Measurements from ENCODE around the gene RBMXL2. TPM values are rescaled to one million over a fixed set of nuclear protein-coding genes. Genes with fewer than 3 reads are reported as not detected.

The RBMXL2 gene
- total RNA-seq = not detected

GRCh38 chr11:7088921-7089320, at the start of gene RBMXL2:
Gene RBMXL2, plus strand, starts transcription at chr11:7088998. Its CDS starts 123 bp downstream, at chr11:7089121.
- DNase-seq (ENCODE audit: low spot score) = no peak

GRCh38 chr11:7046474-7047175, 42.2 kb upstream of the RBMXL2 start:
- DNase-seq (ENCODE audit: low spot score) = no peak

GRCh38 chr11:7050191-7050590, 38.6 kb upstream of the RBMXL2 start:
- no peak for DNase-seq (ENCODE audit: low spot score)

DNA sequence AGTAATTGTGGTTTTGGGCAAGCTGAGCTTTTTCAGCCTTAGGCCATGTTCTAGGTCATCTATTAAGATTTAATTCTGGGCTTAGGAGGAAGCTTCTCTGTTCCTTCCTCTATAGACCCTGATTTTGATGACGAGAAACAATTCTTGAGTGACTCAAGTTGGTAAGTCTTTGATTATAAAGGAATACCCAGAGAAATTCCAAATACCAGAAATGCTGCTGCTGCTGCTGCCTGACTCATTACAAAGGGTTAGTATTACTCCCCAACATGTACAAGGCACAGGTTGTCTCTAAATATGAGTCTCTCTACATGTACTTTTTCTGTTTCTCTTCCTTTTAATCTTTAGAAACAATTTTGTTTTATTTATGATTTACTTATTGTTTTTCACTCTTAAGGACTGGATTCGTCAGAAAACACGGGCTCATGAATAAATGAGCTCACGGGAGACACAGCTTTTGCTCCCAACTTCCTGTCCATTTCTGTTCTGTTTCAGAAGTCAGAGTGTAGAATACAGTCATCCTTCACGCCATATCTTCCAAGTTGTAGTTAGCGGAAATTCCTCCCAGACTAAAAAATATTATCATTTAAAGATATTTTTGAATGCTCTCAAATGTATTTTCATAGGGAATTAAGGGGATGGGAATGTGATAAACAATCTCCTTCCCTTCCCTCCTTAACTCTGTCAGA, 31.8 kb upstream of the RBMXL2 start:
- no peak for DNase-seq (ENCODE audit: low spot score)

GRCh38 chr11:7057641-7058040, 31.2 kb upstream of the RBMXL2 start:
- DNase-seq (ENCODE audit: low spot score) = no peak

DNA sequence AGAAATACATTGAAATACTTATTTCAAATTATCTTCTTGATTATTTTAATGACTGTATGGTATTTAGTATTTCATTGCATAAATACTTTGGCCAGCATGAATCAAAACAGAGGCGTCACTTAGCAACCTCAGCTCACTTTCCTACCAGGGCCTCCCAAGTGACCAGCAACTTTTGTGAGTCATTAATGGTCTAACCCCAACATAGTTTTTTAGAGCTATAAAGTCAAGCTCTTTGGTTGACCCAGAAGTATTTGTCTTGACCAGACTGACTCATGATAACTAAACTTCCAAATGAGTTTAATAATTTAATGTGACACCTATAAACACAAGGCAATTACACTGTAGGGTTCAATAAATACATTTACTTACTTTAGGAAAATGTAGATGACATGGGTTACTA, 27.9 kb upstream of the RBMXL2 start:
- no peak for DNase-seq (ENCODE audit: low spot score)

GRCh38 chr11:7062534-7062933, 26.3 kb upstream of the RBMXL2 start:
- no peak for DNase-seq (ENCODE audit: low spot score)

DNA sequence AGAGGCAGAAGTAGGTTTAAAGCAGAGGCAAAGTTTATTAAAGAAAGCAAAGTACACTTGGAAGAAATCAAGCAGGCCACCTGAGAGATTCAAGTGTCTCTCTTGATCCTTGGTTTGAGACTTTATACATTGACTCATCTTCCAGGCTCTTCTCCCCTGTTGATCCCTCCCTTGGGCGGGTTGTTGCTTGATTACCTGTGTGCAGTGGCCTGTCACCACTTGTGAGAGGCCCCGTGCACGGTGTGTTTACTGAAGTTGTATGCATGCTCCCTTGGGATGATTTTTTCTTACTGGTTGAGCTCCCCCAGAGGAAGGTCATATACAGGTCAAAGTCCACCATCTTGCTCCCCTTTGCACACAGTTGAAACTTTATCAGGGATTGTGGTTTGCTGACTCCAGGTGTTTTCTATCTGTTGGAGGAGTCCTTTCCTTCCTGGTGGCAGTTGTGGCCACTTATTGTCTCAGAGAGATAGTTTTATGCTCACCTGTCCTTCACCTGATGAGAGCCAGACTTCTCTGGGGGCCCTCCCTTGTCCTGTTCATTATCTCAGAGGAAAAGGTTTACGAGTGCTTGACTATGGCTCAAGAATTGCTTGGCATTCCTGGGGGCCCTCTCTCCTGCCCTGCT, 16.3 kb upstream of the RBMXL2 start:
- DNase-seq (ENCODE audit: low spot score) = no peak

DNA sequence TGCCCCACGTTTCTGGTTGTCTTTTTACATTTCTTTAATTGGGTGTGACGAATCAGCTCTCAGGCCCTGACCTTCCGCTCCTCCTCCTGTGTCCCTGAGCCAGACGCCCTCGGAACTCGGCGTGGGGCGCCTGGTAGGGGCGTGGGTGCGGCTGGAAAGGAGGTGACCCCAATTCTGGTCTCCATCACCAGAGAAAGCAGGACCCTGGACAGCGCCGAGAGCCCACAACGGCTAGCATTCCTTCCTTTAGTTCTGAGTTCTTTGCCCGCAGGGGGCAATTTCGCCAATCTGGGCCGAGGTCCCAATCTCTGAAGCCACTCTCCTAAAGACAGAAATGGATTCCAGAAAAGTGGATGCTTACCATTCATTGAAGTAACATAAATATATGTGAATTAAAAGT, 11.7 kb upstream of the RBMXL2 start:
- no peak for DNase-seq (ENCODE audit: low spot score)

- no peak for DNase-seq (ENCODE audit: low spot score)
Observed at GRCh38 chr11:7079545-7080135, 9.2 kb upstream of the RBMXL2 start.

DNA sequence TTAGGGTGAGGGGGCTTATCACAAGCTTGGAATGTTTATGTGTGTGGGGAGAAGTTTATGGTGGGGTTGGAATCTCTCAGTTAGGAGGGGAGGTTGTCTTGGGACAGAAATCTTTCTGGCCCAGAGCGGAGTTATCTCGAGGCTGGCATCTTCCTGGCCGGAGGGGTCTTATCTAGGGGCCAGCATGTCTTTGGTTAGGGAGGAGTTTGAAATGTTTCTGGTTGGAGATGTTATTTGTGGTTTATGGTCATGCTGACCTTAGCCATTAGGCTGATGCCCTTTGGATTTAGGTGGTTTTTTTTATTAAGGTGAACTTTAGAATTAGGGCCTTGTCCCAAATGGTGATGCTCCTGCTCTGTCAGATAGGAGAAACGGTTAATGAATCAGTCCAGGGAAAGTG, 7.9 kb upstream of the RBMXL2 start:
- no peak for DNase-seq (ENCODE audit: low spot score)

- DNase-seq (ENCODE audit: low spot score) = no peak
Observed at GRCh38 chr11:7081441-7081840, 7.4 kb upstream of the RBMXL2 start.

DNA sequence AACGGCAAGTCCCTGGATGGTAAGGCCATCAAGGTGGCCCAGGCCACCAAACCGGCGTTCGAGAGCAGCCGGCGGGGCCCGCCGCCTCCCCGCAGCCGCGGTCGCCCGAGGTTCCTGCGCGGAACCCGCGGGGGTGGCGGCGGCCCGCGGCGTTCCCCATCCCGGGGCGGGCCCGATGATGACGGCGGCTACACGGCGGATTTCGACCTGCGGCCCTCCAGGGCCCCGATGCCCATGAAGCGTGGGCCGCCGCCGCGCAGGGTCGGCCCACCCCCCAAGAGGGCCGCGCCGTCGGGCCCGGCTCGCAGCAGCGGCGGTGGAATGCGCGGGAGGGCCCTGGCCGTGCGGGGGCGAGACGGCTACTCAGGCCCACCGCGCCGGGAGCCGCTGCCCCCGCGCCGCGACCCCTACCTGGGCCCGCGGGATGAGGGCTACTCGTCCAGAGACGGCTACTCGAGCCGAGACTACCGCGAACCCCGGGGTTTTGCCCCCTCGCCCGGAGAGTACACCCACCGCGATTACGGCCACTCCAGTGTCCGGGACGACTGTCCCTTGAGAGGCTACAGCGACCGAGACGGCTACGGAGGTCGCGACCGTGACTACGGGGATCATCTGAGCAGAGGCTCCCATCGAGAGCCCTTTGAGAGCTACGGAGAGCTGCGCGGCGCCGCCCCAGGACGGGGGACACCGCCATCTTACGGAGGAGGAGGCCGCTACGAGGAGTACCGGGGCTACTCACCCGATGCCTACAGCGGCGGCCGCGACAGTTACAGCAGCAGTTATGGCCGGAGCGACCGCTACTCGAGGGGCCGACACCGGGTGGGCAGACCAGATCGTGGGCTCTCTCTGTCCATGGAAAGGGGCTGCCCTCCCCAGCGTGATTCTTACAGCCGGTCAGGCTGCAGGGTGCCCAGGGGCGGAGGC, 792 bp downstream of the RBMXL2 start:
- no peak for DNase-seq (ENCODE audit: low spot score)

GRCh38 chr11:7098235-7098832, 9.5 kb downstream of the RBMXL2 start:
- no peak for DNase-seq (ENCODE audit: low spot score)

- no peak for DNase-seq (ENCODE audit: low spot score)
Observed at GRCh38 chr11:7115780-7116179, 27.0 kb downstream of the RBMXL2 start.

DNA sequence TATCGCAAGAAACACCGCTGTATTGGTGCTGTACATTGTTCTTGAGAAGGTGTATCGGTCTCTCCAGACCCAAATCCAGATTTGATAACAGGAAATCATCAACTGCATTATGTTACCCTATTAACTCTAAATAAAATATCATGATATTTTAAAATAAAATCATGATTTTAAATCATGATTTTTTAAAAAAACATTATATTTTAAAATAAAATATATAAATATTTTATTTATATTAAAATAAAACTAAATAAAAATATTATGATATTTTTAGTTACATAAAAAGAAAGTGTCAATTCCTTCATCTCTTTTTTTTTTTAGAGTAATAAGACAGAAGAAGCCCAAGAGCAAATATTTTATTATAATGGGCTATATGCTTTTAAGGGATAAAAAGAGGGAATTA, 27.6 kb downstream of the RBMXL2 start:
- no peak for DNase-seq (ENCODE audit: low spot score)

GRCh38 chr11:7138051-7138450, 49.3 kb downstream of the RBMXL2 start:
- DNase-seq (ENCODE audit: low spot score) = no peak
